ENCODE data around the gene PHACTR1.

DNA sequence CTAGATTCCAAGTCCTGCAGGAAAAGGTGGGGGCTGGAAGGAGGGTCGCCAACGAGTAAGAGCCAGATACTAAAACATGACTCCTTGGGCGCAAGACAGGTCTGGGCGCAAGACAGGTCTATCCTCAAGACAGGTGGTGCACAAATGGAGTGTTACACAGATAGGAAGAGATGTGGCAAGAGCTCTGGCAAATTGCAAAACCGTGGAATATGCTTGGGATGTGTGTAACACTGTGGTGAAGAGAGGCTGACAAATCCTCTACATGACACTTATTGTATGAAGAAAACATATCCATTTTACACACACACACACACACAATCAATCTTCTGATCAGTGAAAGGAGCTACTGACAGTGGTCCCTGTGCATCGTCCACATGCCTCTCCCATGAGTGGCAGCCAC lies 534.1 kb downstream of the PHACTR1 start:
- no peak for TF ChIP-seq POLR2AphosphoS5 (IDR thresholded peaks at IDR 0.05; ENCODE audit: low read depth, low read length)
- TF ChIP-seq POLR2A (IDR thresholded peaks at IDR 0.05; ENCODE audit: low read depth, low read length) = no peak
- no peak for TF ChIP-seq TAF1 (IDR thresholded peaks at IDR 0.05; ENCODE audit: borderline replicate concordance, low read depth, low read length)

Data from GM12892 (cell line).